HG03175 (cell line): Measurements from ENCODE around the gene RABL6.

Source experiments
- ATAC-seq: cut with Tn5 transposase; IDR thresholded peaks from one replicate; pipeline ENCODE4 v1.9.1; 2021; ENCODE audit warnings: mild to moderate bottlenecking, moderate library complexity; ENCODE audit not compliant: unreplicated experiment

The RABL6 gene

DNA sequence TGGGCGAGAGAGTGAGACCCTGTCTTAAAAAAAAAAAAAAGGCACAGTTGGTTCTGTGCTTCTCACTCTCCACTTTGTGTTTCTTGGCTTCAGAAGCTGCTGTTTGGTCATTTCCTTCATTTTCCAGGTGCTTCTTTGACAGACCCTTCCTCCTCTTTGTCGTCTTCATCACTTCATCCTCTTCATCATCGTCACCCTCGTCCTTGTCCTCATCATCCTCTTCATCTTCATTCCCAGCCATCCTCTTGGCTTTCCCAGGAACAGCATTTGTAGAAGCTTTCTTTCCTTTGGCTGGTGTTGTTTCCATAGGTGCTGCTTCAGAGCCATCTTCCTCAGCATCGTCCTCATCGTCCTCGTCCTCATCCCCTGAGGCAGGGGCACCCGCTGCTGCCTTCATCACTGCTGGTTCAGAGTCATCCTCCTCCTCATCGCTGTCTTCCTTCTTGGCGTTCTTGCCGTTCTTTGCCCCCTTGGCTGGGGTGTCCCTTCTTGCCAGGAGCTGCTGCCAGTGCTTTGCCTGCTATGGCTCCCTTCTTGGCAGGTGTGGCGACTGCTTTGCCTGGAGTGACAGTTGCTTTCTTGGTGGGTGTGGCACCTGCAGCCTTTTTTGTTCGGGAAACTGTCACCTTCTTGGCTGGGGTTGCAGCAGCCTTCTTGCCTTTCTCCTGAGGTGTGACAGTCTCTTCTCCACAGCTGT lies 7.1 kb downstream of the RABL6 start:
- no peak for ATAC-seq

DNA sequence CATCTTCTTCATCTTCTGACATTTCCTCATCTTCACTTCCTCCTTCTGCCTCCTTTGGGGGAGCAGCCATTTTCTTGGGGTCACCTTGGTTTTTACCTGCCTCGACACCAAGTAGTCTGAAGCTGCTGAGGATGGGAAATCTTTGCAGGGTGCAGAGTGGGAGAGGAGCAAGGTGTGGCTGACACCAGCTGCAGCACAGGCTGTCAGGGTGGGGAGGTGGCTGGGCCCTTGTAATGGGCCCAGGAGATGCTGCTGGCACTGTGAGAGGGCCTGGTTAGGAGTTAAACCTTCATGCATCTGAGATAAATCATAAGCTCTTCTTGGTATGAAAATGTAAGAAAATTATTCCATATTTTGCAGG lies 7.7 kb downstream of the RABL6 start:
- ATAC-seq, result no peak

DNA sequence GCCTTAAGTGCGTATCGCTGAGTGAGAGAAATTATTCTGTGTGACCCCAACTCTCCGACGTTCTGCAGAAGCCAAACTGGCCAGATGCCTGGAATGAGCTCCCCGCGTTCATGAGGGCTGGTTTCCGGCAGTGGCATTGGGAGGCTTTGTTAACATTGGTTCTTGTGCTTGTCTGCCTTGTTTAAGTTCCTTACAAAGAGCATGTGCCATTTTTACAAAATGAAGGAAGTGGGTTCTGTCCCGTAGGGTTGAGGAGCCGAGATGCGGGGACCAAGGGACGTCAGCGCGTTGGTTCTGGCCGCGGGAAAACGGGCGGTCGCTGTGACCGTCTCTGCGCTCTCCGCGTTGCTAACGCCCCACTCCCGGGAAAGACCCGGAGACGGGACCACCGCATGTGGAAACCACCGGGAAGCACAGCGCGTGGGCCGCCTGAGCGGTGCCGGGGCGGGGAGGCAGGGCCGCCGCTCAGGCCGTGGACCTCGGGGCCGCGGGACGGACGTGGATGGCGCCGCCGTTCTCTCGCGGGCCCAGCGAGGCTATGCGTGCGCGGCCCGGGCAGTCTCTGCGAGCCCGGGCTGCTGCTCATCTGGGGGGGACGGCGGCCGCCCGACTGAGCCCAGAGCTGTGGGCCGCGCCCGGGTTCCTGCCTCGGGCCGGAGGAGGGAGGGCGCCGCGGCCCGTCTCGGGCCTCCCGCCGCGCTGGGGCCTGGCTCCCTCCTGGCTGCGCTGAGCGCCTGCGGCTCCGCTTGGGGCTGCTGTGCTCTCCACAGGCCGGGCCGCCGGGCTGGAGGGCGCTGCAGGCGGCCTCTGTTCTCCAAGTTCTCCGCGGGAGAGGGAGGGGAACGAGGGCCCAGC lies 13.4 kb downstream of the RABL6 start:
- ATAC-seq, result no peak

DNA sequence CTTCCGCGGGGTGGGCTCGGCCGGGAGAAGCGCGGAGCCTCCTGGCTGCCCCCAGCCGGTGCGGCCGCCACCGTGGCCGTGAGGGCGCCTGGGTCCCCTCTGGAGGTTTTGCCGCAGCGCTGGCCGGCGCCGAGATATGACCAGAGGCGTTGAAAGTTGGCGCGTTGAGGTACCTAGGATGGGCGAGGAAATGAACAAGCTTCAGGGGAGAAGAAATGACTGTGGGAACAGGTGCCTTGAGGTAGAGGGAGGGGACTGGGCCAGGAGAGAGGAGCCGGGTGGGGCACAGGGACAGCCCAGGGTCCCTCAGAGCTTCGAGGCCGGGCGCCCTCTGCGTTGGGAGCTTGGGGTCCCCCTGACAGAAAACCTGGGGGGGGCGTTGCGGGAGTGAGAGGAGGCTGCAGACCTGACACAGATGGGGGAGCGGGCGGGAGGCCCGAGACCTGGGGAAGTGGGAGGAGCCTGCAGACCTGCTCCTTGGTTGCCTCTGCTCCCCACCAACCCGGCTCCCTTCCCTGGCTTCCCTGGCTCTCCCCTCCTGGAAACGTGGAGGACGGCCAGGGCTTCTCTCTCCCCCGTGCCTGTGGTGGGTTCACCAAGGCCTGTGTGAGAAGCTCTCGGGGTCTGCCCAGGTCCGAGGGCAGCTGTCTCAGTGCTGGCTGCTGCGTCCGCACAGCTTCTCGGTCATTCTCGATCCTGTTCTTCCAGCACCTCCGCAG lies 14.2 kb downstream of the RABL6 start:
- ATAC-seq, result no peak

DNA sequence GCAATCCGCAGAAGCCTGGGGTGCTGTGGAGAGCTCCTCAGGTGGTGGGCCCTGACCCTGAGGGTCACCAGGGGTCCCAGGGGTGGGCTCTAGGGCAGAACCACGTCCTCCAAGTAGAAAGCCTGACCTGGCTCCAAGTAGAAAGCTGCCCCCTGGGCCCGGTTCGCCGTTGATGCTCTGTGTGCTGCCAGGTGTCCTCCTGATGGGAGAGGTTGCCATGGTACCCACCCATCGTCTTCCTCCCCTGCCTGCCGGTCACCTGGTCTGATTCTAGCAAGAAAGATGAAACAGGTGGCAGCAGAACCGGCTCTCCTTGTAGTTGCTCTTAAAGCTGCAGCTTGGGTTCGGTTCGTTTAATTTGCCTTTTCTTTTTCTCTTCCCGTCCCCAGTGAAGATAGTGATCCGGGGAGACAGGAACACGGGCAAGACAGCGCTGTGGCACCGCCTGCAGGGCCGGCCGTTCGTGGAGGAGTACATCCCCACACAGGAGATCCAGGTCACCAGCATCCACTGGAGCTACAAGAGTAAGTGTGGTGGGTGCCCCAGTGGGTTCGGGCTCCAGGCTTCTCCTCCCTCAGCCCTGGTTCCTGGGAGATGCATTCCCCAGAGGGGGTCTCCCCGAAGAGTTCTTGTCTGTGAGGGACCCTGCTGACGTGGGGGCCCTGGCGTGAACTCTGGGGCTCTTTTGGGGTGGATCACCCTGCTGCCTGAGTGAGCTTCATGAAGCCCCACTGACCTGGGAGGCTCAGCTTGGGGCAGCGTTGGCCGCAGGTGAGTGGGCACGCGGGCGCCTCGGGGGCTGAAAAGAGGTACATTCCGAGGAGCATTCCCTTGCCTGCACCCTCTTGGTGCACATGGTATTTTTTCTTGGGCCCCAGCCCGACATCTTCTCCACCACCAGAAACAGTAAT lies 15.6 kb downstream of the RABL6 start:
- no peak for ATAC-seq

DNA sequence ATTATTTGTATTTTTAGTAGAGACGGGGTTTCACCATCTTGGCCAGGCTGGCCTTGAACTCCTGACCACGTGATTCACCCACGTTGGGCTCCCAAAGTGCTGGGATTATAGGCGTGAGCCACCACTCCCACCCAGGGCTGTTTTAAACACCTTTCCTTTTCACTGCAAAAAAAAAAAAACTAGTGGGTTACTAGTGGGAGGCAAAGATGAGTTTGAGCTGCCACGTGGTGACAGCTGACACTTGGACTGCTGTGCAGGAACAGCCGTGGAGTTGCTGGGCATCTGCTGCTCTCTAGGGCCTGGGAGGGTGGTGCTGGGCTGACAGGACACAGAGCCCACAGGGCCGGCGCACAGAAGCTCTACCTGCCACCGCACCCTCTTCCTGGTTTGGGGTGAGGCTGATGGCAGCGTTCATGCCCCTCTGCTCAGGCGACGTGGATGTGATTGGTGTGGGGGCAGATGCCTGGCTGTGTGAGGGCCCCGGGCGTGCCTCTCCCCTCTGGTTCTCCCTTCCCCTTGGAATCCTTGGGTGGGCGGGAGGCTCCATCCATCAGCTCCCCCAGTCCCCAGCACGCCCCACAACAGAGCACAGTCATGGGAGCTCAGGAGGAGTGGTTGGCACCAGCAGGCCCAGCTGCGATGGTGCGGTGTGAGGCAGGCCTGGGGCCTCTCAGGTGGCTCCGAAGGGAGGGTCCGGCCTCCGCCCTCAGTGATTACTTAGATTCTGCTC lies 16.9 kb downstream of the RABL6 start:
- ATAC-seq, result no peak

DNA sequence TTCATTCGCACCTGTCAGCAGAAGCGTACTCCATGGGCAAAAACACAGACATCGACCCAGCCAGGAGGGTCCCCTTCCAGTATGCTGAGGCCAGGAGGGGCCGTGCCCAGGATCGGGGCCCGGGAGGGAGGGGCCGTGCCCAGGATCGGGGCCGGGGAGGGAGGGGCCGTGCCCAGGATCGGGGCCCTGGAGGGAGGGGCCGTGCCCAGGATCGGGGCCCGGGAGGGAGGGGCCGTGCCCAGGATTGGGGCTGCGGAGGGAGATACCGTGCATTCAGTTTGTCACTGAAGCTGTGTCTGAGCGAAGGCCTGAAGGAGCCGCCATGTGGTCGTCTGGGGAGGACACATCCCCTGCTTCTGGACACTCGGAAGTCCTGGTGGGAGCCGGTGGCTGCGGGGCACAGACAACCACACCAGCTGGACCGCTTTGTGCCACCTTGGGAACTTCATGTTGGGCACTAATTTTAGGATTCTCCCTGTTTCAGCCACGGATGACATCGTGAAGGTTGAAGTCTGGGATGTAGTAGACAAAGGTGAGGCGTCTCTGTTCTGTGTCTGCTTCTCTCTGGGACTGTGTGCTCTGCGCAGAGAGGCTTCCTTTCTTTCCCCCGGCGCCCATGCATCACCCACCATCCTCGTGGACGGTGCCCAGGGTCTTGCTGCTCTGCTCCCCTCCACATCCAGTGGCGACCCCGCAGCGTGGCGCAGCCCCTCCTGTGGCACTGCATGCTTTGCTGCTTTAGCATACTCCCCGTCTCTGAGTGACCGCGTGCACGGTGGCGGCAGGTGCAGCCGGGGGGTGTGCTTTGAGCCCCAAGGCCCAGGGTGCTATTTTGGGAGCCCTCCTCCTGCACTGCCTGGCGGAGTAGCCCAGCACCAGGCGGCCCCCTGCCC lies 17.8 kb downstream of the RABL6 start:
- no peak for ATAC-seq

DNA sequence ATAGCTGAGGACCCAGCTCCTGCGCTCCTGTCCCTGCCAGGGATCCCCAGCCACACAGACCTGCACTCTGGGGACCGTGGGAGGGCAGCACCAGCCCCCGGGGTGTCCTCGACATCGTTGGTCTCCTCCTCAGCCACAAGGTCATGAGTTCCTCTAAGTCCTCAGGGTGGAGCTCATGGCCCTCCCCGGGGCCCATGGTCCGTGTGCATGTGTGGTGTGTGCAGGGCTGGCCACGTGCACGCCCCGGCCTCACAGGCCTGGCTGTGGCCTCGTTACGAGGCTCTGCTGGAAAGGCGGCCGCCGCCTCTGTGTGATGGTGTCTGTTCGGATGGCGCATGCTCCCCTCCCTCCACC lies 18.4 kb downstream of the RABL6 start:
- no peak for ATAC-seq

DNA sequence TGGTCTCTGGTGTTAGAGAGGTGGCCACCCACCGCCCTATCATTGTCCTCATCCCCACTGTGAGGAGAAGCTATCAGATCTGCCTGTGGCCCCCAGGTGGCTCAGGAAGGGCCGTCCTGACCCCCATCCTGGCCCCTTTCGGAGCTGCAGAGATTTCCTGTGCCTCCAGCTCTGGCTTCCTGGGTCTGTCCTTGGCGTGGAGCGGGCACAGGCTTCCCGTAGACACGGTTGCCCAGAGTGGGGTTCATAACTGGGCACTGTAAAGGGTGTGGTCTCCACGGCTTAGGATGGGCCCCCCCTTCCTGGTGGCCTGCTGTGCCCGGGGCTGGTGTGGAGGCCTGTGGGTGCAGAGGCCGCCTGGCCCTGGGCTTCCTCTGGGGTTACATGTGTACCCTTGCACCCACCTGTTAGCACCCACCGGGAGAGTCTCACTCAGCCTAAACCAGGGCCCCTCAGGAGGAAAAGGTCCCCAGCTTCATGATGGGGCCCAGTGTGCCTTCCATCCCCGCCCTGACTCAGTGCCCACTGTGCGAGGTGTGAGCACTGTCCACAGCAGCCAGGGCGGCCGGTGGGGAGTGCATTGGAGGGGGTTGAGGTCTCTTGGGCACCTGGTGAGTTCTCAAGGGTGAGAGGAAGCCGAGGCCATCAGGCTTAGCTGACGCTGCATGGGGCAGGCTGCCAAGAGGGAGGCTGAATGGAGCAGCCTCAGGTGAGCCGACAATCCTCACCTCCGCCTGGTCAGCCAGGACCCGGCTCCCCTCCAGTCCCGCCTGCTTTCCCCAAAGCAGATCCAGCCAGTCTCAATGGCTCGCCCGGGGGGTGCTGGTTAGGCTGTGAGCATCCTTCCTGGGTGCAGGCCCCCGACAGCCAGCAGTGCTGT lies 19.2 kb downstream of the RABL6 start:
- no peak for ATAC-seq

DNA sequence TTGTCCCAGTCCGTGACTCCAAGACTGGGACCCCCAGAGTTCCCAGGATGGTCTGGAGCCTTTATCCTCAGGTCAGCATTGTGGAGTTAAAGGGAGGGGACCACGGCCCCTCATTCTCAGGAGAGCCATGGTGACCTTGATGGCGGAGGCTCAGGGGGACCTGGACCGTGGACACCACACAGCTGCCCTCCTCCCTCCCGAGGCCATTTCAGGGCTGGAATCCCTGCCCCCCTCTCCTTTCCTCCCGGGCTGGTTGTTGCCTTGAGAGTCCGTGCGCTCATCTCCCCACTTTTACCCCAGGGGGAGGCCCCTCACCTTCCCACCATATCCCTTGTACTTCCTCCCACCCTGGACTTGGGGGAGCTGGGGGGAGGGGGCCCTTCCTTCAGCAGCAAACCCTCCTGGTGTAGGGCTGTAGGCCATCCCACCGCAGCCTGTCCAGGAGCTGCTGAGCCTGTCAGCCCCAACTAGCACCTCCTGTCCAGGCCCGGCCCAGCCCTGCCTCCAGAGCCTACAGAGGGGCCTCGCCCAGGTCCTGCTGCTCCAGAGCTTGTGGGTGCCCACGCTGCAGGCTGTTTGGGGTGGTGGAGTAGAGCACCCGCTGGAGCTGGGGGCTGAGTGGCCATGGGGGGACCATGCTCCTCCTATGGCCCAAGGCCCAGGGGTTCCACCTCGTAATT lies 20.2 kb downstream of the RABL6 start:
- no peak for ATAC-seq

DNA sequence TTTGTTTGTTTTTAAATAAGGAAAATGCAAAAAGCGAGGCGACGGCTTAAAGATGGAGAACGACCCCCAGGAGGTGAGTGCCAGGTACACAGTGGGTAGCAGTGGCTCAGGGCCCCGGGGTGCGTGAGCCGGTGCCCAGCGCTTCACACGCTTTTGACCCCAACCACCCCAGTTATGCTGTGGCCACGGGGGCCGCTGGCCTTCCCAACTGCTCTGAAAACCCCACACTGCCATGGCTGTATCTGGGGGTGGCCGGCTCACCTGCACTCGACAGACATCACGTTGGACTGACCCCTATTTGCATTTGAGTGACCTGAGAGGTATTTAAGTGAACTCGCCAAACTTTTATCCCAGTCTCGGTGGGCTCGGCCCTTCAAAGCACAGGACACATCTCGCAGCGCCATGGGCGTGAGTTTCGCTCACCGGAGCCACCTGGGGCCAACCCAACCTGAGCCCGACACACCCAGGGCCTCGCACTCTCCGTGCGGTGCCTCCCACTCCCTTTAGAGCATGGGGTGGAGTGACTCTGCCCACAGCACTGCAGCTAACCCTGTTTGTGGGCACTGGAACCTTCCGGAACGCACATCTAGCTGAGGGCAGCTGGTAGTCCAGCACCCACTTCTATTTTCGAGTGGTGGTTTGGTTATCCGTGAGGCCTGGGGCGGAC lies 20.9 kb downstream of the RABL6 start:
- ATAC-seq, result no peak

DNA sequence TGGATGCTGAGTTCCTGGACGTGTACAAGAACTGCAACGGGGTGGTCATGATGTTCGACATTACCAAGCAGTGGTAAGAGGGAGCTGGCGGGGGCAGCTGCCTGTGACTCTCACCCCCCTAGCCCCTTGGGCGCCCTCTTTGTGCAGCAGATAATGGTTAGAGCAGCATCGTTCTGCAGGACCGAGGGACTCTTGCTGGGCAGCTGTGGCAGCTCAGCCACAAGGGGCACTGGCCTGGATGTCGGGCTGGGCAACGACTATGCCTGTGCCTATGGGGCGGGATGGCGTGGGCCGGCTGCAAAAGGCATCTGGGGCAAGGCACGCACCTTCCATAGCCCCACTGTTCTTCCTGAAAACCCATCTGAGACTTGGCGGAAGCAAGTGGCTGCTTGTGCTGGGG lies 21.7 kb downstream of the RABL6 start:
- ATAC-seq, result no peak

DNA sequence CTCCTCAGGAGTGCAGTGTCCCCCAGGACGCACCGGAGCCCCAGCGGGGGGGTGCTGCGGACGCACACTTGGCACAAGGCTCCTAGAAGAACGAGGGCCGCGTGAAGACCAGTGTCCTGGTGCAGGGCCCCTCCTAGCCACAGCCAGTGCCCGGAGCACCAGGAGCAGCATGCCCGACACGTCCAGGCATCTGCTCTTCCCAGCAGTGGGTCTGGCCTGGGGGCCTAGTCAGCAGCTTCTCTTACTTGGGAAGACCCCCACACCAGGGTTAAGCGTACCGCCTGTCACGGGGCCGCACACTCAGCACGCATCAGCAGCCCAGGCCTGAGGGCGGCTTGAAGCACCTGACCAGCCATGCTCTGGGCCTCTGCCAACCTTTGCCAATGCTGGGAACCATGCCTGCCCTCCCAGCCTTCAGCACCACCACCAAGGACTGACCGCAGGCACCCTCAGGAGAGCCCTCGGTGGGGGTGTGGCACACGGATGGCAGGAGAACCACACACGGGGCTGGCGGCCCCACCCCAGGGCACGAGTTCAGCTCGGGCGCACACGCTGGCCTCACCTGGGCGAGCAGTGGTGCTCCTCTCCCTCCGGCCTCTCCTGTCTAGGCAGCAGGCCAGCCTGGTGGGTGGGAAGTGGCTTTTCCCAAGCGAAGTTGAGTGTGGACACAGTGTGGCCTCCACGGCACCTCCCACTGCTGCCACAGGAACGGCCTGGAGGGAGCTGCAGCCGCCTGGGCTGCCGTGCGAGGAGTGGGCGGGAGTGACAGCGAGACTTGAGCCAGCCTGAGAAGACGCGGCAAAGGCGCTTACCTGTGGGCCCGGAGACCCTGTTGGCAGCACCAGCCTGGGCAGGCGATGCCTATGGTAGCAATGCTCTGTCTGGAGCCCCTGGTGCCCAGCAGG lies 22.5 kb downstream of the RABL6 start:
- no peak for ATAC-seq

DNA sequence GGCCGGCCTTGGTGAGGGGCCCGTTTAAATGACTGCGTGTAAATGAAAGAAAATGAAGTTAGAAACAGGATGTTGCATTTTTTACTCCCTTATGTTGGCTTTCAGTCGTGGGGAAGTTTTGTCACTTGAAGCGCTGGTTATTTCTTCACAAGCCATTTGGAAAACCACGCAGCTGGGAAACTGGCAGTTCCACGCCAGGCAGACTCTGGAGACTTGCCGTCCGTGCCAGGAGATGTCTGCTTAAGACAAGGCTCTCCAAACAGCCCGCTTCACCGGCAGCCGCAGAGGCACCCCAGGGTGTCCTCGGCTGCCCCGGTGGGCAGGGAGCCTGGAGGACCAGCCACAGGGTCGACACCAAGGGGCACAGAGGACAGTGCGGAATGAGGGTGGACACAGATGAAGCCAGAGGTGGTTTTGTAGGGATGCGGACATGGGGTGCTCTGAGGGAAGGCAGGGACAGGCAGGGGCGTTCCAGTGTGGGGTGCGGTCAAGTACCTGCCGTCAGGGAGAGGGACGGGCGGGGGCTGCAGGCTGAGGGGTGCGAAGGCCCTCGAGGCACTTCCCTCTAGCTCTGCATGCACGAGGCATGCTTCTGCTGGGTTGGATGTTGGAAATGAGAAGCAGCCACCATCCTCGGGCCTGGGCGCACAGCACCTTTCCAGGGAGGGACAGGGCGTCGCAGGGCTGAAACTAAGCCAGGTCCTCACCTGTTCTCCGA lies 23.4 kb downstream of the RABL6 start:
- ATAC-seq, result no peak

DNA sequence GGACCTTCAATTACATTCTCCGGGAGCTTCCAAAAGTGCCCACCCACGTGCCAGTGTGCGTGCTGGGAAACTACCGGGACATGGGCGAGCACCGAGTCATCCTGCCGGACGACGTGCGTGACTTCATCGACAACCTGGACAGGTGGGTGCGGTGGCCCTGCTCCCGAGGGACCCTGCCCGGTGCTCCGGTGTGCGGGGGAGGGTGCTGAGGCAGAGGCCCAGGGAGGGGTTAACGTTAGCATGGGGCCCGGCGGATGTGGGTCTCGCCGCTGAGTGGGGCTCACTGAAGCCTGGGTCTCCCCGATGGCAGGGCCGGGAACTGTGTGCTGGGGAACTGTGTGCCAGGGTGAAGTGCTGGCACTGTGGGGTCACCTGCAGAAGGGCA lies 24.0 kb downstream of the RABL6 start:
- no peak for ATAC-seq

DNA sequence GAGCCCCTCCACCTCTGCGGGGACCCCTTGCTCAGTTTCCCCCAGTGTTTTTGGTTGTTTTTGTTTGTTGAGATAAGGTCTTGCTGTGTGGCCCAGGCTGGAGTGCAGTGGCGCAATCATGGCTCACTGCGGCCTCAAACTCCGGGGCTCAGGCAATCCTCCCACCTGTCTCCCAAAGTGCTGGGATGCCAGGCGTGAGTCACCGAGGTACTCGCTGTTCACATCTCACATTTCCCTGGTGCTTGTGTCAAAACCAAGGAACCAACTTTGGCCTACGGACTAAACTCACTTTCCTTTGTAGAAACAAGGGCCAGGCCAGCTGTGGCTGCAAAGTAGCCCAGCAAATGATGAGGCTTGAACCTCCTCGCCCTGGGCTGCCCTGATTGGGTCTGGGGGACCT lies 24.8 kb downstream of the RABL6 start:
- ATAC-seq, result no peak
